ENCODE results near the gene LIMK2.

The LIMK2 gene

DNA sequence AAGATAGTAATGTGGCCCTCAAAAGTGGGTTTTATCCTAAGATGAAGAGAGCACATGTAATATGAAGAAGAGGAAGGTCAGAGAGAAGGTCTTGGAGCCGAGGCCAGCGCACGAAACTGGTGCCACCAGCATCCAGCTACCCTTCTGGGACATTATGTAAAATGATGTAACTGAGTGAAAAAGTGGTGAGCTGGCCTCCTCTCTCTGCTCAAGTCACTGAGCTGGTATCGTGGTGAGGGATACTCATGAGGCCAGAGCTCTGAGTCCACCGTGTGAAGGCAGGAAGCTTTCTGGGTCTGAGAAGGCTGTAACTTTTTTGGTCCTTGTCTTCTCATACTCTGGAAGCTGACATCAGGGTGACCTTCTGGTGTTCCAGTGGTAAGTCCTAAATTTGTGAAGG is 27.0 kb upstream of the LIMK2 start:
- H3K79me2 ChIP-seq (ENCODE audit: low read length) = no peaks in the 10 kb centered on the region
- H3F3A ChIP-seq (ENCODE audit: insufficient read depth, low read length) = no peaks in the 10 kb centered on the region
- H3K36me3 ChIP-seq (replicated peaks; ENCODE audit: insufficient read depth, low read length) = no peaks in the 10 kb centered on the region
- H3K27me3 ChIP-seq (replicated peaks; ENCODE audit: insufficient read depth, low read length) = no peaks in the 10 kb centered on the region
- no peak overlapping the region for H3K4me2 ChIP-seq (ENCODE audit: low read depth, low read length)
- no peaks in the 10 kb centered on the region for H3K4me1 ChIP-seq (ENCODE audit: low read length)
- H2AFZ ChIP-seq (ENCODE audit: low read length) = no peak overlapping the region
- DNase-seq = no peak
- no peaks in the 10 kb centered on the region for H3K9me3 ChIP-seq (replicated peaks; ENCODE audit: insufficient read depth, low read length)
- no peak overlapping the region for H3K4me3 ChIP-seq (ENCODE audit: low read length)
- H3K27ac ChIP-seq (ENCODE audit: low read length) = no peak overlapping the region
- no peaks in the 10 kb centered on the region for H4K20me1 ChIP-seq (ENCODE audit: insufficient read depth, low read length)
- TF ChIP-seq, protein P1, sequence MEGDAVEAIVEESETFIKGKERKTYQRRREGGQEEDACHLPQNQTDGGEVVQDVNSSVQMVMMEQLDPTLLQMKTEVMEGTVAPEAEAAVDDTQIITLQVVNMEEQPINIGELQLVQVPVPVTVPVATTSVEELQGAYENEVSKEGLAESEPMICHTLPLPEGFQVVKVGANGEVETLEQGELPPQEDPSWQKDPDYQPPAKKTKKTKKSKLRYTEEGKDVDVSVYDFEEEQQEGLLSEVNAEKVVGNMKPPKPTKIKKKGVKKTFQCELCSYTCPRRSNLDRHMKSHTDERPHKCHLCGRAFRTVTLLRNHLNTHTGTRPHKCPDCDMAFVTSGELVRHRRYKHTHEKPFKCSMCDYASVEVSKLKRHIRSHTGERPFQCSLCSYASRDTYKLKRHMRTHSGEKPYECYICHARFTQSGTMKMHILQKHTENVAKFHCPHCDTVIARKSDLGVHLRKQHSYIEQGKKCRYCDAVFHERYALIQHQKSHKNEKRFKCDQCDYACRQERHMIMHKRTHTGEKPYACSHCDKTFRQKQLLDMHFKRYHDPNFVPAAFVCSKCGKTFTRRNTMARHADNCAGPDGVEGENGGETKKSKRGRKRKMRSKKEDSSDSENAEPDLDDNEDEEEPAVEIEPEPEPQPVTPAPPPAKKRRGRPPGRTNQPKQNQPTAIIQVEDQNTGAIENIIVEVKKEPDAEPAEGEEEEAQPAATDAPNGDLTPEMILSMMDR (IDR thresholded peaks at IDR 0.05; ENCODE audit: low read length) = no peak
- TF ChIP-seq EZH2 (optimal IDR thresholded peaks at IDR 0.05; ENCODE audit: low read depth, low read length) = no peak
- TF ChIP-seq EZH2phosphoT487 (IDR thresholded peaks at IDR 0.05; ENCODE audit: low read length) = no peak
- H3K9ac ChIP-seq (ENCODE audit: low read length) = no peak overlapping the region
- H3K9me2 ChIP-seq (replicated peaks; ENCODE audit: insufficient read depth, low read length) = no peaks in the 10 kb centered on the region

DNA sequence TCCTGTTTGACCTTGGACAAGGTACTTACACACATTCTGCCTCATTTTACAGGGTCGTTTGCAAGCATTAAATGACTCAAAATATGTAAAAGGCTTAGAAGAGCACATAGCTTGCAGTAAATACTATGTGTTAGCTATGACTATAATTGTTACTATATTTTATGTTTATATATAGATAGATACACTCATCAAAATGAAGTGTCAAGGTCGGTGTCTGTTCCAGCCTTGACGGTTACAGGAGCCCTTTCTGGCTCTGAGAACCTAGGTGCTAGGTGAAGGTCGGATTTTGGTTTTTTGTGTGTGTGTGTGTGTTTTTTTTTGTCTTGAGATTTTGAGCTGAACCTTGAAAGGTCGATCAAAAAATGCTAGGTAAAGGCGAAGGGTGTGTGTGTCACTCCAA is 24.5 kb upstream of the LIMK2 start:
- Histone ChIP-seq H3K9me3 (replicated peaks; ENCODE audit: insufficient read depth, low read length) (no peaks in the 10 kb centered on the region), H3K4me1 (ENCODE audit: low read length) (no peaks in the 10 kb centered on the region), H3K36me3 (replicated peaks; ENCODE audit: insufficient read depth, low read length) (no peaks in the 10 kb centered on the region), H3K9me2 (replicated peaks; ENCODE audit: insufficient read depth, low read length) (no peaks in the 10 kb centered on the region), H3K4me2 (ENCODE audit: low read depth, low read length) (no peak overlapping the region), H4K20me1 (ENCODE audit: insufficient read depth, low read length) (no peaks in the 10 kb centered on the region), H3K9ac (ENCODE audit: low read length) (no peak overlapping the region), H3K27ac (ENCODE audit: low read length) (no peak overlapping the region), H2AFZ (ENCODE audit: low read length) (no peak overlapping the region), H3F3A (ENCODE audit: insufficient read depth, low read length) (no peaks in the 10 kb centered on the region), H3K27me3 (replicated peaks; ENCODE audit: insufficient read depth, low read length) (no peaks in the 10 kb centered on the region), H3K79me2 (ENCODE audit: low read length) (no peaks in the 10 kb centered on the region), H3K4me3 (ENCODE audit: low read length) (no peak overlapping the region)
- DNase-seq = no peak
- TF ChIP-seq EZH2 (optimal IDR thresholded peaks at IDR 0.05; ENCODE audit: low read depth, low read length) (no peak), EZH2phosphoT487 (IDR thresholded peaks at IDR 0.05; ENCODE audit: low read length) (no peak)
- TF ChIP-seq, protein P1 (IDR thresholded peaks at IDR 0.05; ENCODE audit: low read length) = no peak

DNA sequence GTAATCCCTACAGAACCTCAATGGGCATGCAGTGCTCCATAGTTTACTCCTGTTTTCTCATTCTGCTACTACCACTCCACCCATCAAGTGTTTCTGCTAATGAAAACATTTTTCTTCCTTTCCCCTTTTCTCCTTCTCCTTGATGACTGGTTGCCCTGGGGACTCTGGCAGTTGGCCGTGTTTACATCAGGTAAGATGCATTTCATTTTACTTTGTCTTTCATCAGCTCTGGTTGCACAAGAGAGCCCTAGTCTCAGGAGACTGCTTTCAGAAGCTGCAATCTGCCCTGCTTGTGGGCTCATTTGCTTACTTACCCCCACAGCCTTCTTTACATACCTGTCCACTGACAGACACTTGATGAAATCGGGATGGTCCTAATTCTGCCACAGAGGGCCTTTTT is 19.6 kb upstream of the LIMK2 start:
- no peaks in the 10 kb centered on the region for H3K79me2 ChIP-seq (ENCODE audit: low read length)
- no peaks in the 10 kb centered on the region for H3K36me3 ChIP-seq (replicated peaks; ENCODE audit: insufficient read depth, low read length)
- TF ChIP-seq, protein P1 (IDR thresholded peaks at IDR 0.05; ENCODE audit: low read length) = no peak
- TF ChIP-seq EZH2 (optimal IDR thresholded peaks at IDR 0.05; ENCODE audit: low read depth, low read length) (no peak), EZH2phosphoT487 (IDR thresholded peaks at IDR 0.05; ENCODE audit: low read length) (no peak)
- no peaks in the 10 kb centered on the region for H3F3A ChIP-seq (ENCODE audit: insufficient read depth, low read length)
- H3K4me1 ChIP-seq (ENCODE audit: low read length) = no peaks in the 10 kb centered on the region
- H3K9ac ChIP-seq (ENCODE audit: low read length) = no peak overlapping the region
- H2AFZ ChIP-seq (ENCODE audit: low read length) = no peak overlapping the region
- H3K4me2 ChIP-seq (ENCODE audit: low read depth, low read length) = no peak overlapping the region
- no peaks in the 10 kb centered on the region for H4K20me1 ChIP-seq (ENCODE audit: insufficient read depth, low read length)
- H3K27me3 ChIP-seq (replicated peaks; ENCODE audit: insufficient read depth, low read length) = no peaks in the 10 kb centered on the region
- no peaks in the 10 kb centered on the region for H3K9me3 ChIP-seq (replicated peaks; ENCODE audit: insufficient read depth, low read length)
- H3K9me2 ChIP-seq (replicated peaks; ENCODE audit: insufficient read depth, low read length) = no peaks in the 10 kb centered on the region
- H3K27ac ChIP-seq (ENCODE audit: low read length) = no peak overlapping the region
- DNase-seq = no peak
- H3K4me3 ChIP-seq (ENCODE audit: low read length) = no peak overlapping the region
